ENCODE results near the gene BTN3A1. TPM values are rescaled to one million over a fixed set of nuclear protein-coding genes. Genes with fewer than 3 reads are reported as not detected.

Gene BTN3A1
- total RNA-seq, 4 donors from 2014 or later = 34.9 to 84.2 (median 48.5) TPM

DNA sequence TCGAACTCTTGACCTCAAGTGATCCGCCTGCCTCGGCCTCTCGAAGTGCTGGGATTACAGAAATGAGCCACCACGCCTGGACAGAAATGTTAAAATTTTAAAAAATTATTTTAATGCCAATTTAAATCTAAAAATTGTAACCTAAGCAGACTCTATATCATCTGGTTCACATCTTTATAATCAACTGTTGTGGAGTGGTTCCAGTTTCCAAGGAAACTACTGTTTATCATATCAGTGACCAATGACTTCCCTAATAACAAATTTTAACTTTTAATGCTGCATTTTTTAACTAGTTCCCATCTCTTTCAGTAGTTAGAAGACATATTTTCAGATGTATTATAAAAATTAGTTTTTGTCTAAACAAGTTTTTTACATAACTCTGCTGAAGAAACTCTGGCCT lies 42.3 kb upstream of the BTN3A1 start:
- Histone ChIP-seq H3K27ac (no peak overlapping the region), H3K4me3 (no peak overlapping the region), H3K27me3 (no peaks in the 10 kb centered on the region), H3K9me3 (no peaks in the 10 kb centered on the region), H3K36me3 (no peaks in the 10 kb centered on the region), H3K4me1 (peaks cover 0 to 11% (median 7%) of the 10 kb centered on the region in 4 donors)
- TF ChIP-seq, protein P1, sequence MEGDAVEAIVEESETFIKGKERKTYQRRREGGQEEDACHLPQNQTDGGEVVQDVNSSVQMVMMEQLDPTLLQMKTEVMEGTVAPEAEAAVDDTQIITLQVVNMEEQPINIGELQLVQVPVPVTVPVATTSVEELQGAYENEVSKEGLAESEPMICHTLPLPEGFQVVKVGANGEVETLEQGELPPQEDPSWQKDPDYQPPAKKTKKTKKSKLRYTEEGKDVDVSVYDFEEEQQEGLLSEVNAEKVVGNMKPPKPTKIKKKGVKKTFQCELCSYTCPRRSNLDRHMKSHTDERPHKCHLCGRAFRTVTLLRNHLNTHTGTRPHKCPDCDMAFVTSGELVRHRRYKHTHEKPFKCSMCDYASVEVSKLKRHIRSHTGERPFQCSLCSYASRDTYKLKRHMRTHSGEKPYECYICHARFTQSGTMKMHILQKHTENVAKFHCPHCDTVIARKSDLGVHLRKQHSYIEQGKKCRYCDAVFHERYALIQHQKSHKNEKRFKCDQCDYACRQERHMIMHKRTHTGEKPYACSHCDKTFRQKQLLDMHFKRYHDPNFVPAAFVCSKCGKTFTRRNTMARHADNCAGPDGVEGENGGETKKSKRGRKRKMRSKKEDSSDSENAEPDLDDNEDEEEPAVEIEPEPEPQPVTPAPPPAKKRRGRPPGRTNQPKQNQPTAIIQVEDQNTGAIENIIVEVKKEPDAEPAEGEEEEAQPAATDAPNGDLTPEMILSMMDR (IDR thresholded peaks at IDR 0.05) = no peak
- TF ChIP-seq POLR2A (IDR thresholded peaks at IDR 0.05) = no peak
- no peak for DNase-seq

DNA sequence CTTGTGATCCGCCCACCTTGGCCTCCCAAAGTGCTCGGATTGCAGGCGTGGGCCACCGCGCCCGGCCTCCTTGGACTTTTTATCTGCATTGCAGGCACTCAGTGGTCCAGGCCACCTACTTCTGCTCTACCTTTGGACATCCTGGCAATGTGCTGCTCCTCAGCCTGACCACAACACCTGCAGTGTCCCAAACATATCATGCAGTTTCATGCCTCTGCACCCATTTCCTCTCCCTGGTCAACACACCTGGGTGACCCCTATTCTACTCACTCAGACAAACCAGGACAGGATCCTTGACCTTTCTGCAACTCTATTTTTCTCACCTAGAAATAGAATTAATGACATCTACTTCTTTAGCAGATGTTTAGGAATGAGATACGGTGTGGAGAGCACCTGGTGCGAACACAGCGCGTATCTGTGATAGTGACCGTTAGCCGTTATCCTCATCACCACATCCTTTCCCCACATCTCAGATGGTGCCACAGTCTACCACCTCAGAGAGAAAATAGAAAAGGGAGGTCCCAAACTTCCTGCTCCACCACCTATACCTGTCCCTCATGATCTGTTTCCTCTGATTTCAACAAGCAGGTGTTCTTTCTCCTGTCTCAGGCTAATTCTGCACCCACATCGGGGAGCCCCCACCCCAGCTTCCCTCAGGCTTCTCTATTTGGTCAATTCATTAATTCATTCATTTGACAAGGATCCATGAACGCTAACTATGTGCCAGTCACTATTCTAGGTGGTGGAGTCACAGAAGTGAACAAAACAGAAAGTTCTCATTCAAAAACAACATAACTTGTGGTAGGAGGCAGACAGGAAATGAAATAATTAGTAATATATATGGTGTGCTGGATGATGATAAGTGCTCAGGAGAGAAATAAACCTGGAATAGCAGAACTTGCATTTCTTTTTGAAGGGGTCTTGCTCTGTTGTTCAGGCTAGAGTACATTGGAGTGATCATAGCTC lies 41.3 kb upstream of the BTN3A1 start:
- Histone ChIP-seq H3K9me3 (no peaks in the 10 kb centered on the region), H3K4me1 (peaks cover 0 to 11% (median 7%) of the 10 kb centered on the region in 4 donors), H3K36me3 (no peaks in the 10 kb centered on the region), H3K4me3 (no peak overlapping the region), H3K27me3 (no peaks in the 10 kb centered on the region), H3K27ac (peak overlapping the region in 2 of 4 donors; percentile 40 to 52)
- no peak for TF ChIP-seq POLR2A (IDR thresholded peaks at IDR 0.05)
- TF ChIP-seq, protein P1 (IDR thresholded peaks at IDR 0.05) = no peak
- DNase-seq = peak in 2 of 3 donors; percentile 29 to 58

DNA sequence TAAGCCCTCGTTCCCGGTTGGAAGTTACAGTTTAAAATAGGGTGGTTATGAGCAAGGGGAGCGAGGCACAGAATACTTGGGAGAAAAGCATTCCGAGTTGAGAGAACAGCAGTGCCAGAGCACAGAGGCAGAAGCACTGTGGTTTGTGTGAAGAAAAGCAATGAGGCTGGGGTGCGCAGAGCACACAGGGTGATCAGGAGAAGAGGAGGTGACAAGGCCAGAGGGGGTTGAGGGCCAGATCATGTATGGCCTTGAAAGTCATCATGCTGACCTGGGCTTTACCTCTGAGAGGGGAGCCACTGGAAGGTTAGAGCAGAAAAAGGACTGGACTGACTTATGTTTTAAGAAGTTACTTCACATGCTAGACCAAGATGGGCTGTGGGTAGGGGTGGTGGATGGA lies 40.5 kb upstream of the BTN3A1 start:
- TF ChIP-seq, protein P1 (IDR thresholded peaks at IDR 0.05) = no peak
- no peak for TF ChIP-seq POLR2A (IDR thresholded peaks at IDR 0.05)
- Histone ChIP-seq H3K27me3 (no peaks in the 10 kb centered on the region), H3K4me3 (no peak overlapping the region), H3K36me3 (no peaks in the 10 kb centered on the region), H3K27ac (peak overlapping the region in 2 of 4 donors; percentile 3 to 52), H3K4me1 (peaks cover 0 to 11% (median 10%) of the 10 kb centered on the region in 4 donors), H3K9me3 (no peaks in the 10 kb centered on the region)
- no peak for DNase-seq

DNA sequence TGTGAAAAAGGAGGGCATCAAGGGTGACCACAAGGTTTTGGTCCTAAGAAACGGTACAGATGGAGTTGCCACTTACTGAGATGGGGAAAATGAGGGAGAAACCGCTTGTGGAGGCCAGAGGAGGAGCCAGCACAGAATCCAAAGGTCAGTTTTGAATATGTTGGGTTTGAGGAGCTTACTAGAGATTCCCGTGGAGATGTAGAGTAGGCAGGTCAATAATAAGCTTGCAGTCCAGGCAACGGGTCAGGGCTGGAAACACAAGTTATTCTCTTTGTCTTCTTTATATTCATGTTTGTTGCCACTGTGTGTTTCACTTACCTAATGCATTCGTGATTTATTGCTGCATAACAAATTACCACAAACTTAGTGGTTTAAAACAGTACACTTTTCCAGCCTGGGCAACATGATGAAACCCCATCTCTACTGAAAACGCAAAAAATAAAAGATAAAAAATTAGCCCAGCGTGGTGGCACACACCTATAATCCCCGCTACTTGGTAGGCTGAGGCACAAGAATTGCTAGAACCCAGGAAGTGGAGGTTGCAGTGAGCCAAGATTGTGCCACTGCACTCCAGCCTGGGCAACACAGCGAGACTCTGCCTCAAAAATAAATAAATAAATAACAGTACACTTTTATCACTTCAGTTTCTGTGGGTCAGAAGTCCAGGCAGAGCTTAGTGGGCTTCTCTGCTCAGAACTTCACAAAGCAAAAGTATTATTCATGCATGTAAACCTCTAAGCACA lies 39.8 kb upstream of the BTN3A1 start:
- no peak for DNase-seq
- H3K9me3 ChIP-seq = no peaks in the 10 kb centered on the region
- peaks cover 0 to 13% (median 11%) of the 10 kb centered on the region in 4 donors for H3K4me1 ChIP-seq
- H3K27me3 ChIP-seq = no peaks in the 10 kb centered on the region
- H3K36me3 ChIP-seq = no peaks in the 10 kb centered on the region
- peak overlapping the region in 1 of 4 donors; percentile 3 for H3K27ac ChIP-seq
- H3K4me3 ChIP-seq = no peak overlapping the region
- TF ChIP-seq POLR2A (IDR thresholded peaks at IDR 0.05) = no peak
- TF ChIP-seq, protein P1 (IDR thresholded peaks at IDR 0.05) = no peak

DNA sequence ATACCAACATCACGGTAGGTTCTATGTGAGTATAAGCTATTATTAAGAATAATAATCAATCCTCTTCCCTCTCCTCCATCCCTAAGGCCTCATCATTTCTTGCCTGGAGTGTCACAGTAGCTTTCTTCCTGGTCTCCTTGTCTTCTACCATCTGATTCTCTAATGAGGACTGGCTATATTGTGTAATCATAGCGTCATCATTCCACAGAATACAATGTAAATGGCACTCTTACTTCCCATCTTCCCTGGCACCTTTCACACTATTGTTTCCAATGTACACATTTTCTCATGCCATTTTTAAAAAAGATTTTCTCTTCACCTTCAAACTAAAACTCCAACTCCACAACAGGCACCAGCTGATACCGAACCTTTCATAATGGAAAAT lies 39.2 kb upstream of the BTN3A1 start:
- H3K27ac ChIP-seq = no peak overlapping the region
- H3K4me3 ChIP-seq = no peak overlapping the region
- H3K4me1 ChIP-seq = peaks cover 0 to 13% (median 11%) of the 10 kb centered on the region in 4 donors
- no peak for TF ChIP-seq POLR2A (IDR thresholded peaks at IDR 0.05)
- TF ChIP-seq, protein P1 (IDR thresholded peaks at IDR 0.05) = no peak
- H3K9me3 ChIP-seq = no peaks in the 10 kb centered on the region
- DNase-seq = no peak
- no peaks in the 10 kb centered on the region for H3K27me3 ChIP-seq
- H3K36me3 ChIP-seq = no peaks in the 10 kb centered on the region
